ENCODE data around the gene CAV3. TPM values are rescaled to one million over a fixed set of nuclear protein-coding genes. Genes with fewer than 3 reads are reported as not detected.

Gene CAV3
- total RNA-seq, 2 donors from 2014 or later, result not detected

- no peak for ATAC-seq (replicated peaks)
- Mint-ChIP-seq H3K27me3 (peaks cover 22% of the 10 kb centered on the region), H3K36me3 (ENCODE audit: low read depth) (no peaks in the 10 kb centered on the region), H3K4me3 (no peak overlapping the region), H3K9me3 (no peaks in the 10 kb centered on the region), H3K4me1 (peaks cover 3% of the 10 kb centered on the region), H3K27ac (no peak overlapping the region)
These were observed 30.9 kb downstream of the CAV3 start for GRCh38 chr3:8764528-8764927.

- ATAC-seq (replicated peaks), result no peak
These were observed 31.9 kb downstream of the CAV3 start for GRCh38 chr3:8765528-8765927.

GRCh38 chr3:8766148-8766547, 32.5 kb downstream of the CAV3 start:
- no peaks in the 10 kb centered on the region for H3K36me3 Mint-ChIP-seq (ENCODE audit: low read depth)
- ATAC-seq (replicated peaks), result no peak
- no peaks in the 10 kb centered on the region for H3K9me3 Mint-ChIP-seq
- H3K4me1 Mint-ChIP-seq, result peaks cover 6% of the 10 kb centered on the region
- peaks cover 31% of the 10 kb centered on the region for H3K27me3 Mint-ChIP-seq
- H3K4me3 Mint-ChIP-seq, result no peak overlapping the region
- H3K27ac Mint-ChIP-seq, result no peak overlapping the region

More at GRCh38 chr3:8765528-8765927, 31.9 kb downstream of the CAV3 start:
- peaks cover 31% of the 10 kb centered on the region for H3K27me3 Mint-ChIP-seq
- H3K4me1 Mint-ChIP-seq, result peaks cover 6% of the 10 kb centered on the region
- H3K4me3 Mint-ChIP-seq, result no peak overlapping the region
- H3K36me3 Mint-ChIP-seq (ENCODE audit: low read depth), result no peaks in the 10 kb centered on the region
- no peak overlapping the region for H3K27ac Mint-ChIP-seq
- H3K9me3 Mint-ChIP-seq, result no peaks in the 10 kb centered on the region

- Mint-ChIP-seq H3K4me1 (peaks cover 6% of the 10 kb centered on the region), H3K27me3 (peaks cover 35% of the 10 kb centered on the region), H3K36me3 (ENCODE audit: low read depth) (no peaks in the 10 kb centered on the region), H3K27ac (no peak overlapping the region), H3K4me3 (no peak overlapping the region), H3K9me3 (no peaks in the 10 kb centered on the region)
- no peak for ATAC-seq (replicated peaks)
These were observed 33.7 kb downstream of the CAV3 start for GRCh38 chr3:8767256-8767666.

- Mint-ChIP-seq H3K9me3 (no peaks in the 10 kb centered on the region), H3K27me3 (peaks cover 35% of the 10 kb centered on the region), H3K4me1 (peaks cover 6% of the 10 kb centered on the region), H3K36me3 (ENCODE audit: low read depth) (no peaks in the 10 kb centered on the region), H3K27ac (no peak overlapping the region), H3K4me3 (no peak overlapping the region)
- no peak for ATAC-seq (replicated peaks)
These were observed 34.2 kb downstream of the CAV3 start for GRCh38 chr3:8767667-8768363.

GRCh38 chr3:8768364-8769087, 34.9 kb downstream of the CAV3 start:
- peaks cover 6% of the 10 kb centered on the region for H3K4me1 Mint-ChIP-seq
- H3K27ac Mint-ChIP-seq, result no peak overlapping the region
- no peaks in the 10 kb centered on the region for H3K9me3 Mint-ChIP-seq
- peak overlapping the region; percentile 35 for H3K4me3 Mint-ChIP-seq
- no peak for ATAC-seq (replicated peaks)
- H3K27me3 Mint-ChIP-seq, result peaks cover 35% of the 10 kb centered on the region
- H3K36me3 Mint-ChIP-seq (ENCODE audit: low read depth), result no peaks in the 10 kb centered on the region

- peak within 1 kb of the TSS; percentile 35 for H3K4me3 Mint-ChIP-seq
- peaks cover 6% of the 10 kb centered on the region for H3K4me1 Mint-ChIP-seq
- no peaks in the 10 kb centered on the region for H3K36me3 Mint-ChIP-seq (ENCODE audit: low read depth)
- peak; percentile 84 for ATAC-seq (replicated peaks)
- peaks cover 35% of the 10 kb centered on the region for H3K27me3 Mint-ChIP-seq
- no peaks in the 10 kb centered on the region for H3K9me3 Mint-ChIP-seq
- no peak within 1 kb of the TSS for H3K27ac Mint-ChIP-seq
These were observed 35.7 kb downstream of the CAV3 start, which contains the start of gene OXTR for GRCh38 chr3:8769088-8769822. OXTR (minus strand) TSS chr3:8769613; CDS start chr3:8768187, 1,426 bp downstream.

GRCh38 chr3:8773941-8774542, 40.4 kb downstream of the CAV3 start:
- H3K27me3 Mint-ChIP-seq, result peaks cover 36% of the 10 kb centered on the region
- no peaks in the 10 kb centered on the region for H3K36me3 Mint-ChIP-seq (ENCODE audit: low read depth)
- no peak for ATAC-seq (replicated peaks)
- H3K9me3 Mint-ChIP-seq, result peaks cover 3% of the 10 kb centered on the region
- no peak overlapping the region for H3K4me3 Mint-ChIP-seq
- H3K27ac Mint-ChIP-seq, result no peak overlapping the region
- H3K4me1 Mint-ChIP-seq, result peaks cover 6% of the 10 kb centered on the region

GRCh38 chr3:8775181-8775580, 41.6 kb downstream of the CAV3 start:
- Mint-ChIP-seq H3K27ac (no peak overlapping the region), H3K4me3 (no peak overlapping the region)
- no peak for ATAC-seq (replicated peaks)

GRCh38 chr3:8775602-8776001, 42.0 kb downstream of the CAV3 start:
- H3K4me1 Mint-ChIP-seq, result no peaks in the 10 kb centered on the region

More at GRCh38 chr3:8775181-8775580, 41.6 kb downstream of the CAV3 start:
- Mint-ChIP-seq H3K36me3 (ENCODE audit: low read depth) (no peaks in the 10 kb centered on the region), H3K9me3 (peaks cover 3% of the 10 kb centered on the region), H3K27me3 (peaks cover 30% of the 10 kb centered on the region), H3K4me1 (no peaks in the 10 kb centered on the region)

GRCh38 chr3:8776406-8776805, 42.8 kb downstream of the CAV3 start:
- ATAC-seq (replicated peaks), result no peak

More at GRCh38 chr3:8775602-8776001, 42.0 kb downstream of the CAV3 start:
- no peak overlapping the region for H3K27ac Mint-ChIP-seq
- H3K36me3 Mint-ChIP-seq (ENCODE audit: low read depth), result no peaks in the 10 kb centered on the region
- ATAC-seq (replicated peaks), result no peak
- peaks cover 27% of the 10 kb centered on the region for H3K27me3 Mint-ChIP-seq
- peaks cover 3% of the 10 kb centered on the region for H3K9me3 Mint-ChIP-seq
- H3K4me3 Mint-ChIP-seq, result no peak overlapping the region

GRCh38 chr3:8777201-8777977, 43.8 kb downstream of the CAV3 start:
- Mint-ChIP-seq H3K27me3 (peaks cover 22% of the 10 kb centered on the region), H3K36me3 (ENCODE audit: low read depth) (no peaks in the 10 kb centered on the region), H3K27ac (no peak overlapping the region), H3K4me3 (no peak overlapping the region), H3K4me1 (no peaks in the 10 kb centered on the region), H3K9me3 (peaks cover 3% of the 10 kb centered on the region)
- ATAC-seq (replicated peaks), result no peak

More at GRCh38 chr3:8776406-8776805, 42.8 kb downstream of the CAV3 start:
- Mint-ChIP-seq H3K27ac (no peak overlapping the region), H3K27me3 (peaks cover 27% of the 10 kb centered on the region), H3K4me3 (no peak overlapping the region), H3K4me1 (no peaks in the 10 kb centered on the region), H3K9me3 (peaks cover 3% of the 10 kb centered on the region), H3K36me3 (ENCODE audit: low read depth) (no peaks in the 10 kb centered on the region)

GRCh38 chr3:8777978-8778267, 44.3 kb downstream of the CAV3 start:
- ATAC-seq (replicated peaks), result no peak
- Mint-ChIP-seq H3K4me3 (no peak overlapping the region), H3K4me1 (no peaks in the 10 kb centered on the region), H3K36me3 (ENCODE audit: low read depth) (no peaks in the 10 kb centered on the region), H3K9me3 (peaks cover 3% of the 10 kb centered on the region), H3K27me3 (peaks cover 22% of the 10 kb centered on the region), H3K27ac (no peak overlapping the region)

- Mint-ChIP-seq H3K36me3 (ENCODE audit: low read depth) (no peaks in the 10 kb centered on the region), H3K4me3 (no peak overlapping the region), H3K27me3 (peaks cover 22% of the 10 kb centered on the region), H3K4me1 (no peaks in the 10 kb centered on the region), H3K9me3 (peaks cover 3% of the 10 kb centered on the region), H3K27ac (no peak overlapping the region)
- ATAC-seq (replicated peaks), result no peak
These were observed 44.9 kb downstream of the CAV3 start for GRCh38 chr3:8778475-8778874.

Data from activated T-helper 17 cell treated with anti-CD3 and anti-CD28 coated beads, Interleukin-2, amount 50 U/mL, for 72 hours (primary cell).